Neutrophil (primary cell): Measurements from ENCODE around the gene ANK3.

Experiments
- H3K27ac ChIP-seq: fragments of 200-600 bp; sonication (generic); 2 replicates; pipeline ENCODE4 v1.5.1; 2016; ENCODE audit warnings: mild to moderate bottlenecking, moderate library complexity
- H3K27me3 ChIP-seq: fragments of 200-600 bp; sonication (generic); 2 replicates; pipeline ENCODE4 v1.6.0; 2016; ENCODE audit warnings: mild to moderate bottlenecking
- H3K36me3 ChIP-seq: fragments of 200-600 bp; sonication (generic); 2 replicates; pipeline ENCODE4 v1.5.1; 2017
- H3K4me1 ChIP-seq, 2 experiments: fragments of 200-600 bp in 1 of 2; sonication (generic) in 1 of 2; 1 replicate in 1 of 2; 2 replicates in 1 of 2; pipeline versions ENCODE4 v1.5.1 to v1.6.1; 2013 to 2016; ENCODE audit warnings: low read depth in 1 of 2, low read length in 1 of 2, mild to moderate bottlenecking in 1 of 2, moderate library complexity in 1 of 2; ENCODE audit not compliant: control insufficient read depth in 1 of 2, insufficient read depth in 1 of 2
- H3K4me3 ChIP-seq, 2 experiments: fragments of 200-600 bp in 1 of 2; sonication (generic) in 1 of 2; 1 replicate in 1 of 2; 2 replicates in 1 of 2; pipeline ENCODE4 v1.5.1; 2013 to 2016; ENCODE audit warnings: low read depth in 1 of 2, low read length in 1 of 2, mild to moderate bottlenecking in 1 of 2, moderate library complexity in 1 of 2
- H3K9me3 ChIP-seq: fragments of 200-600 bp; sonication (generic); 2 replicates; pipeline ENCODE4 v1.5.1; 2016
- TF ChIP-seq, protein P1 (sequence below): fragments of 200-600 bp; sonication (generic); IDR thresholded peaks from 2 replicates; pipeline ENCODE4 v1.5.1; 2016; ENCODE audit warnings: antibody characterized with exemption

Gene ANK3

DNA sequence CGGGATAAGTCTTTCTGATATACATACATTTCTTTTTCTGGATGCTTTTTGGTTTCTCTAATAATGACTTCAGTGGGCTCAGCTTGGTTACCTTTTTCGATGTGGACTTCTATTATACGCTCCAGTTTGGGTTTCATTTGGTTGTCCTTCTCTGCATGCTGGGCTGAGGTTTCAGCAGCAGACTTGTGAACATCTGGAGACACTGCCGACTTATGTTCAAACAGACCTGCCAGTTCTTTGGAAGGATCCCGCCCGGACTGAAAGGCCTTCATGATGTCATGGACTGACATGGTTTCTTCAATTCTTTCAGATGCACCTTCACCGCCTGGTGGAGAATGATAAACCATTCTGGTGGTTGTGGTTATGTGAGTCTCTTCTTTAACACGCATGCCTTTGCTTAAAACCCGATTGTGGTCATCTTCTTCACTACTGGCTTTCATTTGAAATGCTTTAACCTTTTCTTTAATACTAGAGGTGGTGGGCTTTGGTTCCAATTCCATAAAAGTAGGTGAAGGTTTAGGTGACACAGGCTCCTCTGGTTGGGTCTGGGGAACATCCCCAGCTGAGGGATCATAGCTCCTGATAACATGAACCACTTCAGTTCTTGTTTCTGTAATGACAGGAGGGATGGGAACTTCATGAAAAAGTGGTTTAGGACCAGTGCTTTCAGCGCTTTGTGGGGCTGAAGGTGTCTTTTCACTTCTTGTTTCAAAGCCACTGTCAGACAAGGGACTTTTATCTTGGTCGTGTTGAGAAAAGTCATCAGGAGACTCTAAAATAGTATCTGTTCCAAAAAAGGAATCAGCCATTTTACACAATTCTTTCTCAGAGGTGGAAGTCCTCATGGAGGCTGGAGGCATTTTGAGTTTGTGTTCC lies 315.7 kb downstream of the ANK3 start:
- Histone ChIP-seq H3K9me3 (no peaks in the 10 kb centered on the region), H3K27ac (no peak overlapping the region), H3K36me3 (no peaks in the 10 kb centered on the region), H3K4me3 (no peak overlapping the region), H3K4me1 (no peaks in the 10 kb centered on the region), H3K27me3 (no peaks in the 10 kb centered on the region)
- TF ChIP-seq, protein P1, sequence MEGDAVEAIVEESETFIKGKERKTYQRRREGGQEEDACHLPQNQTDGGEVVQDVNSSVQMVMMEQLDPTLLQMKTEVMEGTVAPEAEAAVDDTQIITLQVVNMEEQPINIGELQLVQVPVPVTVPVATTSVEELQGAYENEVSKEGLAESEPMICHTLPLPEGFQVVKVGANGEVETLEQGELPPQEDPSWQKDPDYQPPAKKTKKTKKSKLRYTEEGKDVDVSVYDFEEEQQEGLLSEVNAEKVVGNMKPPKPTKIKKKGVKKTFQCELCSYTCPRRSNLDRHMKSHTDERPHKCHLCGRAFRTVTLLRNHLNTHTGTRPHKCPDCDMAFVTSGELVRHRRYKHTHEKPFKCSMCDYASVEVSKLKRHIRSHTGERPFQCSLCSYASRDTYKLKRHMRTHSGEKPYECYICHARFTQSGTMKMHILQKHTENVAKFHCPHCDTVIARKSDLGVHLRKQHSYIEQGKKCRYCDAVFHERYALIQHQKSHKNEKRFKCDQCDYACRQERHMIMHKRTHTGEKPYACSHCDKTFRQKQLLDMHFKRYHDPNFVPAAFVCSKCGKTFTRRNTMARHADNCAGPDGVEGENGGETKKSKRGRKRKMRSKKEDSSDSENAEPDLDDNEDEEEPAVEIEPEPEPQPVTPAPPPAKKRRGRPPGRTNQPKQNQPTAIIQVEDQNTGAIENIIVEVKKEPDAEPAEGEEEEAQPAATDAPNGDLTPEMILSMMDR = no peak

DNA sequence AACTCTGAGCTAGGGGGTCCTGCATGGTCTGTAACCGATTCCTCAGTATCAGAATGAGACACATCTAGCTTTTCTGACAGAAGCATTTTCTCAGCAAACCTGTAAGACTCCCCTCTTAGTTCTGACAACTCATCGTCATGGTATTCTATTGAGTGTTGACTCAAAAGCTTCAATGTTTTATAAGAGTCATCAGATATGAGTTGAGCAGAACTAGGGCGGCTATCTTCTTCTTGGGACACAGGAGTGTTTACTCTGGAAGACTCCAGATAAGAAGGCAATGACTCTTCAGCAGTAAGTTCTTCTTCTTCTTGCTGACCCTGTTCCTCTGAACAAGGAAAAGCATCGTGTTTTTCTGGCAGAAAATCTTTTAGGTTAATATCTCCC lies 316.3 kb downstream of the ANK3 start:
- H3K27ac ChIP-seq = no peak overlapping the region
- TF ChIP-seq, protein P1 = no peak
- H3K27me3 ChIP-seq = no peaks in the 10 kb centered on the region
- H3K4me1 ChIP-seq = no peaks in the 10 kb centered on the region
- H3K9me3 ChIP-seq = no peaks in the 10 kb centered on the region
- H3K4me3 ChIP-seq = no peak overlapping the region
- H3K36me3 ChIP-seq = no peaks in the 10 kb centered on the region

DNA sequence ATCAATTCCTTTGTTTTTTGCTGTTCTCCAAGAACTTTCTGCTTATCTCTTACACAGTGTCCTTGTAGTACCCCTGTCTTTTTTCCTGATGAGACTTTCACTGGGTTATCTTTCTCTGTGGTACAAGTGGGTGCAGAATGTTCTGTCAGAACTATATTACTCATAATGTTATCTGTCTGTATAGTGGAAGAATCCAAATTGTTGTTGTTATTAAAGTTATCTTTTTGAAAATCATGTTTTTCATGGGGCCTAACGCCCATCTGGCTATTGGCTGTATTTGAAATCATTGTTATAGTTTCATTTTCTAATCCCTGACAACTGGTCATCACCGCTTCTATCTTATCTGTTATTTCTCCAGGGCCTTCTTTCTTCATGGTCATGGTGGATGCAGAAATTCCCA lies 320.4 kb downstream of the ANK3 start:
- Histone ChIP-seq H3K4me3 (no peak overlapping the region), H3K27me3 (no peaks in the 10 kb centered on the region), H3K36me3 (no peaks in the 10 kb centered on the region), H3K9me3 (no peaks in the 10 kb centered on the region), H3K27ac (no peak overlapping the region), H3K4me1 (no peaks in the 10 kb centered on the region)
- TF ChIP-seq, protein P1 = no peak

DNA sequence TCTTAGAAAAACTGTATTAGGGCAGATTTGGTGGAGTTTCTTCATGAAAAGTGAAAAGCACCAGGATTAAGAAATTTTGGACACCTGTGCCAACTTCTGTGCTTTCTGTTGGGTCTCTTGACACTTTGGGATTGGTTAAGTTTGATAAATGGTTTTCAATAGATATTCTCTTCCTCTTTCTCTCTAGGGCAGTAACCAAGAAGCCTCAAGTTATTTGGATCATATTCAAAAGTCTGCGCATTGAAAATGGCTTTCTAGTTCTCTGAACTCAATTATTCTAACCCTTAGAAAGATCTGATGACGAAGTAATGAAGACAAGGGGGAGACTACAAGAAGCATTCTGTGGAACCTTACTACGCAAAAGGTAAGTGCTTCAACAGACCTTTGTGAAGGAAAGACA lies 339.3 kb downstream of the ANK3 start:
- TF ChIP-seq, protein P1 = no peak
- no peak overlapping the region for H3K27ac ChIP-seq
- H3K36me3 ChIP-seq = no peaks in the 10 kb centered on the region
- no peaks in the 10 kb centered on the region for H3K9me3 ChIP-seq
- peaks cover 0 to 6% of the 10 kb centered on the region in 2 experiments for H3K4me1 ChIP-seq
- H3K27me3 ChIP-seq = no peaks in the 10 kb centered on the region
- H3K4me3 ChIP-seq = no peak overlapping the region

DNA sequence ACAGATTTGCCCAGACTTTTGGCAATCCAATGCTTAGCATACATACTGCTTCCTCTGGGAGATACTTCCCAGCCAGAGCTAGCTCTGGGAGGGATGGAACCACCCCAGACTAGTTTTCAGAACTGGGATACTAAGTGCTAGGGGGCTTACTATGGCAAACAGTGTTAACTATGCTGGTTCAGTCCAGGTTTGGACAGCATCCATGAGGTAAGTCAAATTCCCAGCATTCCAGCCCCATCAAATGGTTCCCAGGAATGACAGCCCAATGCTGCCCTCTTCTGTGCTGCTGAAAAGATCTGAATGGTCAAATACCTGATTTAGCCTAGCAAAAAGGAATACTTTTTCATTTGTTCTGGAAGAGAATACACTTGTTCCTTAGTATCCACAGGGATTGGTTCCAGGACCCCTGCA lies 341.6 kb downstream of the ANK3 start:
- no peaks in the 10 kb centered on the region for H3K27me3 ChIP-seq
- no peaks in the 10 kb centered on the region for H3K36me3 ChIP-seq
- H3K27ac ChIP-seq = no peak overlapping the region
- H3K4me1 ChIP-seq = peaks cover 0 to 6% of the 10 kb centered on the region in 2 experiments
- no peak overlapping the region for H3K4me3 ChIP-seq
- TF ChIP-seq, protein P1 = no peak
- no peaks in the 10 kb centered on the region for H3K9me3 ChIP-seq
